IPS-15b (cell line): ENCODE results near the gene ALKAL2.
"Not testable (repeated sequence)": the region's sequence is repeated elsewhere in the genome, so short reads cannot be mapped to it uniquely, and the experiment has no call there.

ENCODE experiments used
- H3K27me3 ChIP-seq: one replicate; pipeline ENCODE4 v1.6.1; 2013; ENCODE audit warnings: low read length; ENCODE audit not compliant: control insufficient read depth, insufficient read depth
- H3K36me3 ChIP-seq: one replicate; pipeline ENCODE4 v1.6.1; 2013; ENCODE audit warnings: low read length; ENCODE audit not compliant: control insufficient read depth, insufficient read depth
- H3K4me1 ChIP-seq: one replicate; pipeline ENCODE4 v1.6.1; 2013; ENCODE audit warnings: mild to moderate bottlenecking, low read length; ENCODE audit not compliant: control insufficient read depth, insufficient read depth
- H3K4me3 ChIP-seq: one replicate; pipeline ENCODE4 v1.5.1; 2013; ENCODE audit warnings: low read depth, low read length
- H3K9ac ChIP-seq: one replicate; pipeline ENCODE4 v1.6.1; 2013; ENCODE audit warnings: low read depth, mild to moderate bottlenecking, low read length
- H3K9me3 ChIP-seq: one replicate; pipeline ENCODE4 v1.6.1; 2013; ENCODE audit warnings: mild to moderate bottlenecking, low read length; ENCODE audit not compliant: control insufficient read depth, insufficient read depth

The ALKAL2 gene, protein sequence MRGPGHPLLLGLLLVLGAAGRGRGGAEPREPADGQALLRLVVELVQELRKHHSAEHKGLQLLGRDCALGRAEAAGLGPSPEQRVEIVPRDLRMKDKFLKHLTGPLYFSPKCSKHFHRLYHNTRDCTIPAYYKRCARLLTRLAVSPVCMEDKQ

GRCh38 chr2:287911-288757 is at the start of gene ALKAL2:
Gene ALKAL2 (minus strand): TSS chr2:288091. CDS start chr2:287835, 256 bp downstream.
- H3K9me3 ChIP-seq = no peaks in the 10 kb centered on the region
- H3K4me1 ChIP-seq = peaks cover 29% of the 10 kb centered on the region
- peak within 1 kb of the TSS; percentile 74 for H3K4me3 ChIP-seq
- no peaks in the 10 kb centered on the region for H3K36me3 ChIP-seq
- H3K27me3 ChIP-seq = peaks cover 48% of the 10 kb centered on the region
- no peak within 1 kb of the TSS for H3K9ac ChIP-seq

DNA sequence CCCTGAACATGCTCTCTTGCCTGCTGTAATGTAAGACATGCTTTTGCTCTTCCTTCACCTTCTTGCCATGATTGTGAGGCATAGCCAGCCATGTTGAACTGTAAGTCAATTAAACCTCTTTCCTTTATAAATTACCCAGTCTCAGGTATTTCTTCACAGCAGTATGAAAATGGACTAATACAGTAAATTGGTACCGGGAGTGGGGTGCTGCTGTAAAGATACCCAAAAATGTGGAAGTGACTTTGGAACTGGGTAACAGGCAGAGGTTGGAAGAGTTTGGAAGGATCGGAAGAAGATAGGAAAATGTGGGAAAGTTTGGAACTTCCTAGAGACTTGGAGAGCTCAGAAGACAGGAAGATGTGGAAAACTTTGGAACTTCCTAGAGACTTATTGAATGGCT is 49.1 kb upstream of the ALKAL2 start:
- H3K9ac ChIP-seq, H3K27me3 ChIP-seq, H3K4me3 ChIP-seq, H3K36me3 ChIP-seq, H3K4me1 ChIP-seq: not testable (repeated sequence)
- H3K9me3 ChIP-seq = peaks cover 15% of the 10 kb centered on the region

- Histone ChIP-seq H3K4me3 (no peak overlapping the region), H3K36me3 (no peaks in the 10 kb centered on the region), H3K9me3 (peaks cover 15% of the 10 kb centered on the region), H3K27me3 (no peaks in the 10 kb centered on the region), H3K9ac (no peak overlapping the region), H3K4me1 (no peaks in the 10 kb centered on the region)
Measured at GRCh38 chr2:336360-336759, 48.5 kb upstream of the ALKAL2 start.

DNA sequence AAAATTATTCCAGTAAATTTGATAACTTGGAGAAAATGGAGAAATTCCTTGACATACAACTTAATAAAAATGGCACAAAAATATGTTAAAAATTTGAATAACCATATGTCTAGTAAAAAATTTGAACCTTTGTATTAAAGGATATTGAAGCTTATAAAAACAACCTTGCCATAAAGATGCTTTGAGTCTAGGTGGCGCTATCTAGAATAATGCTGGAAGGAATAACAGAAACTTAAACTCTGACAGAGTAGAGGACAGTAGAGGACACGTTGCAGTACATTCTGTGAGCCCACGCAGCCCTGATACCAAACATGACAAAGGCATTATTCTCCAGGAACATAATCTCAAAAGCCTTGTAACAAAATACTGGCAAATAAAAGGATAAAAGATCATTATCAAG is 44.7 kb upstream of the ALKAL2 start:
- no peaks in the 10 kb centered on the region for H3K4me1 ChIP-seq
- no peak overlapping the region for H3K9ac ChIP-seq
- H3K4me3 ChIP-seq = no peak overlapping the region
- H3K9me3 ChIP-seq = peaks cover 13% of the 10 kb centered on the region
- no peaks in the 10 kb centered on the region for H3K36me3 ChIP-seq
- no peaks in the 10 kb centered on the region for H3K27me3 ChIP-seq

- H3K27me3 ChIP-seq = no peaks in the 10 kb centered on the region
- no peaks in the 10 kb centered on the region for H3K4me1 ChIP-seq
- no peaks in the 10 kb centered on the region for H3K36me3 ChIP-seq
- peaks cover 4% of the 10 kb centered on the region for H3K9me3 ChIP-seq
- no peak overlapping the region for H3K4me3 ChIP-seq
- H3K9ac ChIP-seq = no peak overlapping the region
Measured at GRCh38 chr2:328761-329160, 40.9 kb upstream of the ALKAL2 start.

DNA sequence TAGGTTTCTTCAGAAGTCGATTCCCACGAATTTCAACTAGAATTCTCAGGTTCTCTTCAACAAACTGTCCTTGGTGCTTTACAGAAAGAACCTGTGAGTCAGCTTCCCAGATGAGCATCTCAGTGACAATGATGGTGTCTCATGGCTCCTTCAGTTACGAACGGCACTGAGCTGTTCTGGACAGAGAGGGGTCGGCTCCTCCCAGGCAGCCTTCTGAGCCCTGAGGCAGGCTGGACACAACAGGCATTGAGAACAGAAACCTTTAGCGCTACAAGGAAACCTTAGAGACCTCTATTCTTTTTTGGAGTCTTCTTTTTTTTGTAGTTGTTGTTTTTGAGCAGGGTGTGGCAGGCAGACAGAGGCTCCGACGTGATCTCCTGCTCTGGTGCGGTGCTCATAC is 35.1 kb upstream of the ALKAL2 start:
- H3K9me3 ChIP-seq = no peaks in the 10 kb centered on the region
- H3K9ac ChIP-seq = no peak overlapping the region
- no peaks in the 10 kb centered on the region for H3K27me3 ChIP-seq
- no peaks in the 10 kb centered on the region for H3K36me3 ChIP-seq
- no peak overlapping the region for H3K4me3 ChIP-seq
- H3K4me1 ChIP-seq = no peaks in the 10 kb centered on the region

DNA sequence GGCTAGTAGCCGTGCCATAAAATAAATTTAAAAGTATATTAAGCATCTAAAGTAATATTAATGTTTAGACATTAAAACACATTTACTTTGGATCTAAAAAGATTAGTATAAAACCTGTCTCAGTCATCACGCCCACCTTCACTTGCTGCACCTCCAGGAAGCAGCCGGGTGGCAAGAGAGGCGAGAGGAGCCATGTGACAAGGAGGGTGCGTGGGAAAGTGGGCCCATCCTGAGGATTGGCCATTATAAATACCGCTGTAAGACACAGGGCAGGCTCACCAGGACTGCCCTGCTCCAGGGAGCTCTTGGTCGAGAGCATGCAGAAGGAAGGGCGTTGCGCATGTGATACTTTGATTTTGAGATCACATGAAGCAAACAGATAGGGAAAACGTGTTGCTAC is 34.4 kb upstream of the ALKAL2 start:
- Histone ChIP-seq H3K4me3 (no peak overlapping the region), H3K27me3 (no peaks in the 10 kb centered on the region), H3K9ac (no peak overlapping the region), H3K4me1 (peaks cover 2% of the 10 kb centered on the region), H3K36me3 (no peaks in the 10 kb centered on the region), H3K9me3 (no peaks in the 10 kb centered on the region)

DNA sequence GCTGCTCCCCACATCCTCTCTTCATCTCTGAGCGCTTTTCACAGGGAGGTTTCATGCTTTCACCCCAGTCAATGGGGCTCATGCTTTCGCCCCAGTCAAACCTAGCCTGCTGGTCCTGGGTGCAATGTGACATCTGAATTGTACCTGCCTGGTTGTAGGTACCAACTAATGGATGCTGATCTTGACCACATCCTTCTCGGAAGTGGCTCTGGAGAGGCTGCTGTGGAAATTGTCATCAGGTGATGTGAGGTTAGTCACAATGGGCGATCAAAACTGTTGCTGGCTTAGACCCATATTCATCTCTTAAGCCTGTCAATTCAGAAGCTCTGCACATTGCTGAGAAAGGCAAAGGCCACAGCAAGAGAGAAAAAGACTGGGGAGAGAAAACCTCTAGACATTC is 32.7 kb upstream of the ALKAL2 start:
- Histone ChIP-seq H3K4me1 (peaks cover 2% of the 10 kb centered on the region), H3K4me3 (no peak overlapping the region), H3K9ac (no peak overlapping the region), H3K27me3 (no peaks in the 10 kb centered on the region), H3K36me3 (no peaks in the 10 kb centered on the region), H3K9me3 (no peaks in the 10 kb centered on the region)

- Histone ChIP-seq H3K4me3 (no peak overlapping the region), H3K27me3 (no peaks in the 10 kb centered on the region), H3K36me3 (no peaks in the 10 kb centered on the region), H3K9me3 (no peaks in the 10 kb centered on the region), H3K9ac (no peak overlapping the region), H3K4me1 (peaks cover 2% of the 10 kb centered on the region)
Measured at GRCh38 chr2:319059-319600, 31.2 kb upstream of the ALKAL2 start.

GRCh38 chr2:317501-318424 is 29.9 kb upstream of the ALKAL2 start:
- no peaks in the 10 kb centered on the region for H3K9me3 ChIP-seq
- no peak overlapping the region for H3K4me3 ChIP-seq
- H3K4me1 ChIP-seq = peaks cover 2% of the 10 kb centered on the region
- H3K27me3 ChIP-seq = no peaks in the 10 kb centered on the region
- H3K36me3 ChIP-seq = no peaks in the 10 kb centered on the region
- H3K9ac ChIP-seq = no peak overlapping the region

GRCh38 chr2:316381-316780 is 28.5 kb upstream of the ALKAL2 start:
- H3K36me3 ChIP-seq = no peaks in the 10 kb centered on the region

More at GRCh38 chr2:316381-316780, 28.5 kb upstream of the ALKAL2 start:
- Histone ChIP-seq H3K27me3 (no peaks in the 10 kb centered on the region), H3K9me3 (no peaks in the 10 kb centered on the region), H3K9ac (no peak overlapping the region), H3K4me1 (peaks cover 2% of the 10 kb centered on the region), H3K4me3 (no peak overlapping the region)
